Gastrocnemius medialis (tissue), 4 donors: ENCODE data around the gene HAO1. TPM values are rescaled to one million over a fixed set of nuclear protein-coding genes. Genes with fewer than 3 reads are reported as not detected.

Experiments
- ATAC-seq, 2 donors: fragments of 150-250 bp; one replicate each; pipeline ENCODE4 v1.9.1; 2016
- DNase-seq, 2 donors: peaks; one replicate each; pipeline ENCODE4 v3.0.0-alpha.2; 2019
- H3K27ac ChIP-seq, 4 donors: fragments of 200-600 bp; sonication (generic); 1 replicate in 1 of 4; 2 replicates in 3 of 4; pipeline ENCODE4 v1.5.1; 2016 to 2018; ENCODE audit warnings: mild to moderate bottlenecking in 2 of 4, moderate library complexity in 1 of 4
- H3K27me3 ChIP-seq, 3 donors: fragments of 200-600 bp; sonication (generic) in 2 of 3; 1 replicate in 1 of 3; 2 replicates in 2 of 3; pipeline versions ENCODE4 v1.5.1 to v1.6.0; 2016 to 2019; ENCODE audit warnings: mild to moderate bottlenecking in 1 of 3, moderate library complexity in 1 of 3
- H3K36me3 ChIP-seq, 2 donors: fragments of 200-600 bp; sonication (generic) in 1 of 2; one replicate each; pipeline ENCODE4 v1.5.1; 2017 to 2018
- H3K4me1 ChIP-seq, 2 donors: fragments of 200-600 bp; sonication (generic) in 1 of 2; one replicate each; pipeline ENCODE4 v1.5.1; 2016 to 2017; ENCODE audit warnings: mild to moderate bottlenecking in 2 of 2
- H3K4me3 ChIP-seq, 4 donors: fragments of 200-600 bp; sonication (generic) in 3 of 4; 1 replicate in 1 of 4; 2 replicates in 3 of 4; pipeline ENCODE4 v1.5.1; 2016 to 2019; ENCODE audit warnings: mild to moderate bottlenecking in 2 of 4
- H3K9me3 ChIP-seq, 3 donors: fragments of 200-600 bp; sonication (generic) in 2 of 3; 1 replicate in 1 of 3; 2 replicates in 2 of 3; pipeline ENCODE4 v1.5.1; 2016 to 2019
- CTCF ChIP-seq, 5 experiments: fragments of 450-650 bp in 3 of 5; fragments of 200-600 bp in 2 of 5; sonication (generic) in 2 of 5; IDR thresholded peaks in 4 of 5; conservative IDR thresholded peaks in 1 of 5; 1 replicate in 4 of 5; 2 replicates in 1 of 5; pipeline ENCODE4 v1.5.1; 2016 to 2019; ENCODE audit warnings: antibody characterized with exemption in 5 of 5, mild to moderate bottlenecking in 3 of 5, moderate library complexity in 3 of 5
- POLR2A ChIP-seq, 2 donors: fragments of 450-650 bp; IDR thresholded peaks; one replicate each; pipeline ENCODE4 v1.6.1; 2017; ENCODE audit warnings: antibody characterized with exemption in 2 of 2, mild to moderate bottlenecking in 2 of 2, moderate library complexity in 2 of 2
- in situ Hi-C, 4 donors: fragments of 200-750 bp; cut with MboI; loops; one replicate each; pipeline versions ENCODE4 v1.15.0 to v1.8.0; 2017; ENCODE audit warnings: low sequenced_read_pairs in 4 of 4
- intact Hi-C: fragments of 100-400 bp; cut with DNase I; formaldehyde crosslinking; loops from one replicate; pipeline ENCODE4 v1.15.1; 2023; ENCODE audit warnings: low total_unique reads
- total RNA-seq, 4 donors: library from RNA; depleted of rRNA; stranded (reverse); fragments of >200 nt; gene quantifications; one replicate each; pipeline versions ENCODE4 v1.1.0 to v1.2.3, GENCODE V29; 2016

HAO1 gene
- total RNA-seq, 4 donors from 2014 or later = 0.23 to 0.40 TPM; not detected in 2

- H3K4me3 ChIP-seq = no peak overlapping the region
- DNase-seq (no peak), ATAC-seq (no peak)
- H3K27me3 ChIP-seq = no peaks in the 10 kb centered on the region
- no peaks in the 10 kb centered on the region for H3K36me3 ChIP-seq
- in situ Hi-C loops = no loop called here
- TF ChIP-seq CTCF (IDR thresholded peaks at IDR 0.05 in 4 of 5, conservative IDR thresholded peaks at IDR 0.05 in 1 of 5) = no peak
- no peak for TF ChIP-seq POLR2A (IDR thresholded peaks at IDR 0.05)
- no peaks in the 10 kb centered on the region for H3K9me3 ChIP-seq
- intact Hi-C loops = no loop called here
- H3K4me1 ChIP-seq = no peaks in the 10 kb centered on the region
- no peak overlapping the region for H3K27ac ChIP-seq
These were observed 13.9 kb downstream of the HAO1 start for GRCh38 chr20:7926323-7926722.

DNA sequence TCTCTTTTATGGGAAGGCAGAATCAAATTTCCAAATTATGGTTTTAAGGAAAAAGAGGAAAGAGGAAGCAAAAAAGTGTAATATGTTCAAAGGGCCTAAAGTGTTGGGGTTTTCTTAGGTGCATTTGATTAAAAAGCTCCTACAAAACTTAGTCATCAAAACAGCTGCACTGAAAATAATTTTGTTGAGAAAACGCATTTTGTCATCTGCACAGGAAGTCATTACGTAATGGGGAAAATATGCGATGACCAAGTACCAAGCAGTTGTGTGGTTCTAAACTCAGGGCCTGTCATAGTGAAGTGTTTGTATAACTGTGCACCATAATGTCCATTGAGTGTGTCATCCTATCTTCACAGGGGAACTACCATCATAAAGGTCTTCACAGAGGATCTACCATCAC is 15.6 kb downstream of the HAO1 start:
- no peaks in the 10 kb centered on the region for H3K36me3 ChIP-seq
- intact Hi-C loops = no loop called here
- H3K27me3 ChIP-seq = no peaks in the 10 kb centered on the region
- H3K4me1 ChIP-seq = no peaks in the 10 kb centered on the region
- H3K9me3 ChIP-seq = no peaks in the 10 kb centered on the region
- TF ChIP-seq CTCF (IDR thresholded peaks at IDR 0.05 in 4 of 5, conservative IDR thresholded peaks at IDR 0.05 in 1 of 5) (no peak), POLR2A (IDR thresholded peaks at IDR 0.05) (no peak)
- H3K27ac ChIP-seq = no peak overlapping the region
- ATAC-seq = peak; percentile 36
- DNase-seq = no peak
- no peak overlapping the region for H3K4me3 ChIP-seq
- in situ Hi-C loops = no loop called here

- no peak overlapping the region for H3K27ac ChIP-seq
- no peaks in the 10 kb centered on the region for H3K9me3 ChIP-seq
- intact Hi-C loops = no loop called here
- no peaks in the 10 kb centered on the region for H3K27me3 ChIP-seq
- in situ Hi-C loops = no loop called here
- TF ChIP-seq POLR2A (IDR thresholded peaks at IDR 0.05) = no peak
- TF ChIP-seq CTCF (IDR thresholded peaks at IDR 0.05 in 4 of 5, conservative IDR thresholded peaks at IDR 0.05 in 1 of 5) = no peak
- DNase-seq (no peak), ATAC-seq (no peak)
- no peaks in the 10 kb centered on the region for H3K36me3 ChIP-seq
- H3K4me1 ChIP-seq = no peaks in the 10 kb centered on the region
- no peak overlapping the region for H3K4me3 ChIP-seq
These were observed 23.6 kb downstream of the HAO1 start for GRCh38 chr20:7916648-7917047.

DNA sequence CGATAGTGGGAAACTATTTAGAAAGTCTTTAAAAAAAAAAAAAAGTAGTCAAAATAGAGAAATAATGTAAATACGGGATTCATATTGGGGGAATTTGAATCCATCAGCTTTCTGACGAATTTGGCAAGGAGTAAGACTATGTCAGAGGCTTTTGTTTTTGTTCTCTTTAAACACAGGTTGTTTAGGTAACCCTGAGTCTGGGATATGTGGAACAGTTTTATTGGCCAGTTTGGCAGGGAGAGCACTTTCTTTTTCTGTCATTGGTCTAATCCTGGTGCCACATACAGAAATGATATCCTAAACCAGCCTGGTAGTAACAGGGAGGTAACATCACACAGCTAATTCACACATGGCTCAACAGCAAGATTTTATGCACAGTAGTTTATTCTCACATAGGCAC is 27.7 kb downstream of the HAO1 start:
- Histone ChIP-seq H3K27ac (no peak overlapping the region), H3K9me3 (no peaks in the 10 kb centered on the region), H3K36me3 (no peaks in the 10 kb centered on the region), H3K4me1 (no peaks in the 10 kb centered on the region), H3K27me3 (no peaks in the 10 kb centered on the region), H3K4me3 (no peak overlapping the region)
- intact Hi-C loops (no loop called here), in situ Hi-C loops (no loop called here)
- ATAC-seq (no peak), DNase-seq (no peak)
- TF ChIP-seq POLR2A (IDR thresholded peaks at IDR 0.05) (no peak), CTCF (IDR thresholded peaks at IDR 0.05 in 4 of 5, conservative IDR thresholded peaks at IDR 0.05 in 1 of 5) (no peak)

DNA sequence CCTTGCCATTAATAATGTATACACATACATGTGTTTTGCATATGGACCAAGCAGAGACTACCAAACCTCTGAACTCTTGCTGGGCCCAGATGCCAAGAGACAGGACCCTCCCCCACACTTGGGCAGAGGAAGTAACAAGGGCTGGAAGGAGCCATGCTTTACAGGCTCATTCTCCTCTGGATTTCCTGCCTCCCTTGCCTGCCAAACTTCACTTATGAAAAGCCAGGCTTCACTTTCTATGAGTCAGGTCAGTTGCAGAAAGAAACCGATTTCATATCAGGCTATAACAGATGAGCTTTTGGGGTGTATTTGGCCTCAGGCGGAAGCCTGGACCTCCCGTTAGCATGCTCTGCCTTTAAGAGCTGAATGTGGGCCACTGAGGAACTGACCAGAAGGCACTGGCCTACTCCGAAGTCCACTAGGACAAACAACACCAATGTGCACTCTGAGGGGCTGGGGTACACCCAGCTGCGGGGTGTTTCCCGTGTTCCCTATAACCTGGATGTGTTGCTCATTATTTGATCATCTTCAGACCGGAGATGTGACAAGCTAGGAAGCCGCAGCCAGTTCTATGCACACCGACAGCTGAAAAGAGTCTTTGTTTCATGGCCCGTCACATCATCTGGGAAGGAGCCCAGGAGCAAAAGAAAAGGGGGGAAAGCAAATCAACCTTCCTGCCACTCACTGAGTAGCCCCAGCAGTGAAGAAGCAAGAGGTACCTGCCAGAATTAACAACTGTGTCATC is 28.5 kb downstream of the HAO1 start:
- DNase-seq (no peak), ATAC-seq (no peak)
- in situ Hi-C loops (no loop called here), intact Hi-C loops (no loop called here)
- H3K27me3 ChIP-seq = no peaks in the 10 kb centered on the region
- H3K4me3 ChIP-seq = no peak overlapping the region
- H3K9me3 ChIP-seq = no peaks in the 10 kb centered on the region
- TF ChIP-seq CTCF (IDR thresholded peaks at IDR 0.05 in 4 of 5, conservative IDR thresholded peaks at IDR 0.05 in 1 of 5) (no peak), POLR2A (IDR thresholded peaks at IDR 0.05) (no peak)
- no peaks in the 10 kb centered on the region for H3K36me3 ChIP-seq
- no peak overlapping the region for H3K27ac ChIP-seq
- no peaks in the 10 kb centered on the region for H3K4me1 ChIP-seq
